Left lung (tissue), 10 donors: Measurements from ENCODE around the gene DISC1. TPM values are rescaled to one million over a fixed set of nuclear protein-coding genes. Genes with fewer than 3 reads are reported as not detected.

ENCODE experiments used
- ATAC-seq: fragments of 200-7000 bp; cut with Tn5 transposase; one replicate; pipeline ENCODE4 v1.9.1; 2020; ENCODE audit warnings: moderate library complexity
- DNase-seq, 4 donors: peaks; one replicate each; pipeline ENCODE4 v3.0.0-alpha.2; 2013 to 2020
- H3K27ac ChIP-seq, 2 donors: fragments of 200-600 bp; sonication (generic) in 1 of 2; one replicate each; pipeline versions ENCODE4 v1.5.0 to v1.8.0; 2020 to 2021
- H3K27me3 ChIP-seq, 2 donors: fragments of 200-600 bp; sonication (generic) in 1 of 2; one replicate each; pipeline versions ENCODE4 v1.5.0 to v1.8.0; 2020 to 2021
- H3K36me3 ChIP-seq, 2 donors: fragments of 200-600 bp; sonication (generic) in 1 of 2; one replicate each; pipeline versions ENCODE4 v1.5.0 to v1.8.0; 2020 to 2021
- H3K4me1 ChIP-seq, 2 donors: fragments of 200-600 bp; one replicate each; pipeline ENCODE4 v1.8.0; 2021
- H3K4me3 ChIP-seq, 2 donors: fragments of 200-600 bp; sonication (generic) in 1 of 2; one replicate each; pipeline versions ENCODE4 v1.5.0 to v1.8.0; 2020 to 2021; ENCODE audit warnings: mild to moderate bottlenecking in 1 of 2
- H3K9me3 ChIP-seq, 2 donors: fragments of 200-600 bp; sonication (generic) in 1 of 2; one replicate each; pipeline versions ENCODE4 v1.5.0 to v1.8.0; 2020 to 2021
- CTCF ChIP-seq, 2 donors: fragments of 200-600 bp; sonication (generic) in 1 of 2; IDR thresholded peaks; one replicate each; pipeline versions ENCODE4 v1.5.0 to v1.8.0; 2021; ENCODE audit warnings: antibody characterized with exemption in 2 of 2
- intact Hi-C, 2 donors: fragments of 100-400 bp; cut with DNase I; formaldehyde crosslinking; loops; one replicate each; pipeline versions ENCODE4 v1.11.2 to v1.14.2; 2022
- polyA plus RNA-seq, 6 donors: library from polyadenylated mRNA; unstranded; fragments of 120-200 nt; gene quantifications; one replicate each; pipeline ENCODE4 v1.2.1, GENCODE V29; 2013; ENCODE audit not compliant: insufficient read length in 6 of 6
- total RNA-seq, 2 donors: library from RNA; stranded (reverse); fragmentation: NEBNext Ultra II Directional; extraction: Animal tissue kit (Norgen Biotek cat#: 25700); gene quantifications; one replicate each; pipeline ENCODE4 v1.2.1, GENCODE V29; 2021
- donor health status: DM: no; HTN: yes; CAD: no.
- donor health status: DM: no; HTN: no; CAD: no.

Gene DISC1
- total and polyA plus RNA-seq, 8 donors: 3.9 to 11.7 (median 10.5) TPM

GRCh38 chr1:231841616-231842344 lies 215.2 kb downstream of the DISC1 start:
- no peaks in the 10 kb centered on the region for H3K27me3 ChIP-seq
- H3K4me3 ChIP-seq: no peak overlapping the region
- no peaks in the 10 kb centered on the region for H3K9me3 ChIP-seq
- DNase-seq (no peak), ATAC-seq (peak; percentile 33)
- intact Hi-C loops: no loop called here
- H3K4me1 ChIP-seq: peaks cover 0 to 6% of the 10 kb centered on the region in 2 donors
- no peak for TF ChIP-seq CTCF (IDR thresholded peaks at IDR 0.05)
- no peaks in the 10 kb centered on the region for H3K36me3 ChIP-seq
- H3K27ac ChIP-seq: no peak overlapping the region

GRCh38 chr1:231842441-231842840 lies 215.9 kb downstream of the DISC1 start:
- H3K27me3 ChIP-seq: no peaks in the 10 kb centered on the region
- DNase-seq: no peak
- no peak for ATAC-seq
- intact Hi-C loops: no loop called here
- no peak overlapping the region for H3K4me3 ChIP-seq
- H3K27ac ChIP-seq: no peak overlapping the region
- TF ChIP-seq CTCF (IDR thresholded peaks at IDR 0.05): no peak
- no peaks in the 10 kb centered on the region for H3K9me3 ChIP-seq
- peaks cover 0 to 6% of the 10 kb centered on the region in 2 donors for H3K4me1 ChIP-seq
- H3K36me3 ChIP-seq: no peaks in the 10 kb centered on the region

- no peaks in the 10 kb centered on the region for H3K36me3 ChIP-seq
- H3K4me3 ChIP-seq: no peak overlapping the region
- H3K9me3 ChIP-seq: no peaks in the 10 kb centered on the region
- no peak for ATAC-seq
- no peak for DNase-seq
- no peak for TF ChIP-seq CTCF (IDR thresholded peaks at IDR 0.05)
- intact Hi-C loops: no loop called here
- no peaks in the 10 kb centered on the region for H3K27me3 ChIP-seq
- H3K27ac ChIP-seq: no peak overlapping the region
- H3K4me1 ChIP-seq: peaks cover 0 to 6% of the 10 kb centered on the region in 2 donors
These were observed 218.5 kb downstream of the DISC1 start for GRCh38 chr1:231844986-231845502.

- TF ChIP-seq CTCF (IDR thresholded peaks at IDR 0.05): no peak
- ATAC-seq (no peak), DNase-seq (no peak)
- no peaks in the 10 kb centered on the region for H3K9me3 ChIP-seq
- no peaks in the 10 kb centered on the region for H3K27me3 ChIP-seq
- no peak overlapping the region for H3K27ac ChIP-seq
- H3K36me3 ChIP-seq: no peaks in the 10 kb centered on the region
- intact Hi-C loops: no loop called here
- peaks cover 0 to 6% of the 10 kb centered on the region in 2 donors for H3K4me1 ChIP-seq
- H3K4me3 ChIP-seq: no peak overlapping the region
These were observed 221.2 kb downstream of the DISC1 start for GRCh38 chr1:231847612-231848397.

GRCh38 chr1:231849981-231850380 lies 223.4 kb downstream of the DISC1 start:
- TF ChIP-seq CTCF (IDR thresholded peaks at IDR 0.05): no peak
- intact Hi-C loops: no loop called here
- H3K27ac ChIP-seq: no peak overlapping the region
- H3K36me3 ChIP-seq: no peaks in the 10 kb centered on the region
- H3K27me3 ChIP-seq: no peaks in the 10 kb centered on the region
- no peak overlapping the region for H3K4me3 ChIP-seq
- DNase-seq: no peak
- no peak for ATAC-seq
- no peaks in the 10 kb centered on the region for H3K9me3 ChIP-seq
- peaks cover 0 to 5% of the 10 kb centered on the region in 2 donors for H3K4me1 ChIP-seq
